GM19193 (cell line): ENCODE measurements around the gene CPLX1.

Experiments
- POLR2A ChIP-seq: IDR thresholded peaks from 4 replicates; pipeline ENCODE4 v1.6.1; 2011; ENCODE audit not compliant: insufficient read depth, insufficient read length; ENCODE audit errors: extremely low read depth

CPLX1 gene

GRCh38 chr4:829761-830600 is 4.1 kb upstream of the CPLX1 start:
- TF ChIP-seq POLR2A, result no peak

- TF ChIP-seq POLR2A, result no peak
These were observed 3.4 kb upstream of the CPLX1 start for GRCh38 chr4:829291-829690.

GRCh38 chr4:828641-829271 is 2.8 kb upstream of the CPLX1 start:
- TF ChIP-seq POLR2A, result no peak

- no peak for TF ChIP-seq POLR2A
These were observed 1.5 kb upstream of the CPLX1 start for GRCh38 chr4:827209-828081.

GRCh38 chr4:826508-827208 is 729 bp upstream of the CPLX1 start:
- no peak for TF ChIP-seq POLR2A

GRCh38 chr4:825063-825970 is 612 bp downstream of the CPLX1 start:
- no peak for TF ChIP-seq POLR2A

GRCh38 chr4:824461-825062 is 1.4 kb downstream of the CPLX1 start:
- no peak for TF ChIP-seq POLR2A

- no peak for TF ChIP-seq POLR2A
These were observed 2.0 kb downstream of the CPLX1 start for GRCh38 chr4:823761-824460.

GRCh38 chr4:823176-823760 is 2.7 kb downstream of the CPLX1 start:
- no peak for TF ChIP-seq POLR2A

- TF ChIP-seq POLR2A, result no peak
These were observed 3.4 kb downstream of the CPLX1 start for GRCh38 chr4:822361-823175.

- TF ChIP-seq POLR2A, result no peak
These were observed 4.3 kb downstream of the CPLX1 start for GRCh38 chr4:821631-822030.

- TF ChIP-seq POLR2A, result no peak
These were observed 4.7 kb downstream of the CPLX1 start for GRCh38 chr4:821181-821591.
